Choroid plexus epithelial cell (primary cell): ENCODE results near the gene CLDND1.

ENCODE experiments used
- DNase-seq: peaks from one replicate; pipeline ENCODE4 v3.0.0-alpha.2; 2010; ENCODE audit warnings: low read depth
- H3K4me3 ChIP-seq: 2 replicates; pipeline ENCODE4 v1.5.1; 2011; ENCODE audit warnings: low read depth, mild to moderate bottlenecking, control low read depth, low read length, moderate library complexity
- CTCF ChIP-seq: conservative IDR thresholded peaks from 2 replicates; pipeline ENCODE4 v1.5.1; 2011; ENCODE audit warnings: low read depth, mild to moderate bottlenecking, control low read depth, inconsistent platforms, low read length, moderate library complexity

CLDND1 gene

DNA sequence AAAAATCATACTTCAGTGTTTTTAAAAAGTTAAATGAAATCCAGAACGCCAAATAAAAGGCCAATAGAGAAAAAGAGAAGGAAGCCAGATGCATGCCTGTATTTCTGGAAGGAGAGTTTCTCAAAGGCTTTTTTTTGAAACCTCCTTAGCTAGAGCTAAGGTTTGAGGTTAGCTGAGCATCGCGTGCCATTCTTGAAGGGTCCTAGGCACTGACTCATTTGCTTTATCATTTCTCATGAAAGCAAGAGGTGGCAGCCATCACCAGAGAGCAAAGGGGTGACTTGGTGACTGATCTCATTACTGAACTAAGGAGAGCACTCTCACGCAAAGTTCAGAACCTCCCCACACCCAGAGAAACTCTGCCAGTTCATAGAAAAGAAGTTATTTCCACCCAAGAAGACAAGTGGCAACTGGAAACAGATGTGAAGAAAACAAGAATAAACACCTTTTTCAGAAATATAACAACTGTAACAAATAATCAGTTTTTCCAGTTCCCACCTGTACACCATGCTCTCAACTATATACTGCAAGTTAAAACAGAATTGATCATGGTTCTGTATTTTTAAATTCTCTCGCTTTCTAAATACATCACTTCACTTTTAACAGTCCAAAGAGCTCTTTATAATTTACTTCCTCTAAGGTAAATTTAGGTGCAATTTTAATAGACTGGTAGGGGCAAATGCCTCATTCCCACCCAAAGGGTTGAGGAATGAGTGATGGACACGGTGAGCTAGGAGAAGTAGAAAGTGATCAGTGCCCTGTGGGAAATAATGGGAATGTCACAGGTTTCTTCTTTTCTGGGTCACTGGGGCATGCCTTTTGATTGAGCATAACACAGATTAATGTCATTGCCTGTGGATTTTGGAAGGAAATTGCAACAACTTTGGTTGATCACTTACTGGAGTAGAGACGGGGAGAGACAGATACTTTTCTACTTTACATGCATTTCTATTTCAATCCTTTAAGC is 33.7 kb upstream of the CLDND1 start:
- no peak for TF ChIP-seq CTCF
- H3K4me3 ChIP-seq, result no peak overlapping the region
- no peak for DNase-seq

GRCh38 chr3:98555025-98555379 is 32.3 kb upstream of the CLDND1 start:
- no peak overlapping the region for H3K4me3 ChIP-seq
- DNase-seq, result no peak
- no peak for TF ChIP-seq CTCF

GRCh38 chr3:98554580-98554979 is 31.9 kb upstream of the CLDND1 start:
- no peak for TF ChIP-seq CTCF
- no peak overlapping the region for H3K4me3 ChIP-seq
- DNase-seq, result no peak

DNA sequence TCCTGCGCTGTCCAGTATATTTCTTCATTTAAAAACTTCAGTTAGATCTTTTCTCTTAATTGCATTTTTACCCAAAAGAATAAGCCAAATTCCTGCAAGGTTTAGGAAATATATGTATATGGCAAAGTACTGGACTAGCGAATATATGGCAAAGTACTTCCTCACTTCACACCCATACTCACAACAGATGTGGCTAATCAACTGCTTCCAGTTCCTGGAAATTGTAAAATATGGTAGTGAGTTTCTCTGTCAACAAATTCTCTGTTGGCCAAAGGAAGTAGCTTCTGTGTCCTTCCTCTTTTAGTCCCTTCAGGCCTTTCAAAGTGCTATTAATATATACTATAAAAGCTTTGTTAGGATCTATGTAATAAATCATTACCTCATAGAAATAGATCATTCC is 31.1 kb upstream of the CLDND1 start:
- no peak for DNase-seq
- no peak for TF ChIP-seq CTCF
- no peak overlapping the region for H3K4me3 ChIP-seq

DNA sequence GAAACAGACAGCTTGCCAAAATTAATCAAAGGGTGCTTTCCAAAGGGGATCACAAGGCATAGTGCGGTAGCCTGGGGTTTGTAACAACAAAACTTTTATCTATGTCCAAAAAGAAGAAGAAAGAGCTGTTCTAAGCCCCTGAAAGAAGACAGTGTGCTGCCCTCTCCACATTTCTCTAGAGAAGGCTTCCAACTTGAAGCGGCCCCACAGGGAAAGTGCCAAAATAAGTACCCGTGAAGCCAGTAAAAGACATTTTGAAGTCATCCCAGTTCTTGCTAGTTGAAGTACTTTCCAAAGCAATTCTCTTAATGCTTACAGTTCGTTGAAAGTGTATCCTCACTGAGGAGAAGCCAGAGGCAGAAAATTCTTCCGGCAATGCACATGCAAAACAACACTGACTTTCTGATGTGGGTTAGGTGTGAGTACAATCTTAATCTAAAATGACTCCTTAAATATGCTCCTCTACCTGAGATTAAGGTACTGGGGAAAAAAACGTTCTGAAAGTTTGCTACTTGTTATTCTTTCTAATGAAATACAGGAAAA is 30.4 kb upstream of the CLDND1 start:
- DNase-seq, result no peak
- no peak overlapping the region for H3K4me3 ChIP-seq
- no peak for TF ChIP-seq CTCF

GRCh38 chr3:98552232-98553020 is 29.7 kb upstream of the CLDND1 start:
- no peak for TF ChIP-seq CTCF
- no peak for DNase-seq
- H3K4me3 ChIP-seq, result no peak overlapping the region
